IPS DF 6.9 (cell line): ENCODE results near the gene ZMYND10.

ENCODE experiments used
- DNase-seq: peaks from one replicate; pipeline ENCODE4 v3.0.0-alpha.2; 2013; ENCODE audit warnings: low read depth, low spot score
- H3K27ac ChIP-seq: one replicate; pipeline ENCODE4 v1.5.1; 2013; ENCODE audit warnings: low read length, control low read depth
- H3K27me3 ChIP-seq: 2 replicates; pipeline ENCODE4 v1.6.1; 2013; ENCODE audit warnings: mild to moderate bottlenecking, low read length; ENCODE audit not compliant: control insufficient read depth, insufficient read depth
- H3K36me3 ChIP-seq: 2 replicates; pipeline ENCODE4 v1.6.1; 2013; ENCODE audit warnings: low read length; ENCODE audit not compliant: control insufficient read depth, insufficient read depth
- H3K4me1 ChIP-seq: 2 replicates; pipeline ENCODE4 v1.6.1; 2013; ENCODE audit warnings: low read length; ENCODE audit not compliant: control insufficient read depth, insufficient read depth
- H3K4me3 ChIP-seq: 2 replicates; pipeline ENCODE4 v1.5.1; 2013; ENCODE audit warnings: mild to moderate bottlenecking, low read length
- H3K9me3 ChIP-seq: 2 replicates; pipeline ENCODE4 v1.6.1; 2013; ENCODE audit warnings: low read length, inconsistent platforms; ENCODE audit not compliant: control insufficient read depth, insufficient read depth
- WGBS: extraction: QIAGEN DNeasy Blood & Tissue Kit; methylation state at CpG from one replicate; pipeline ENCODE4 v1.1.7; 2013; ENCODE audit warnings: mixed read lengths, missing lambda C conversion rate; ENCODE audit not compliant: insufficient read length, insufficient coverage; 5-methylcytosine and 5-hydroxymethylcytosine counted together

Gene ZMYND10

DNA sequence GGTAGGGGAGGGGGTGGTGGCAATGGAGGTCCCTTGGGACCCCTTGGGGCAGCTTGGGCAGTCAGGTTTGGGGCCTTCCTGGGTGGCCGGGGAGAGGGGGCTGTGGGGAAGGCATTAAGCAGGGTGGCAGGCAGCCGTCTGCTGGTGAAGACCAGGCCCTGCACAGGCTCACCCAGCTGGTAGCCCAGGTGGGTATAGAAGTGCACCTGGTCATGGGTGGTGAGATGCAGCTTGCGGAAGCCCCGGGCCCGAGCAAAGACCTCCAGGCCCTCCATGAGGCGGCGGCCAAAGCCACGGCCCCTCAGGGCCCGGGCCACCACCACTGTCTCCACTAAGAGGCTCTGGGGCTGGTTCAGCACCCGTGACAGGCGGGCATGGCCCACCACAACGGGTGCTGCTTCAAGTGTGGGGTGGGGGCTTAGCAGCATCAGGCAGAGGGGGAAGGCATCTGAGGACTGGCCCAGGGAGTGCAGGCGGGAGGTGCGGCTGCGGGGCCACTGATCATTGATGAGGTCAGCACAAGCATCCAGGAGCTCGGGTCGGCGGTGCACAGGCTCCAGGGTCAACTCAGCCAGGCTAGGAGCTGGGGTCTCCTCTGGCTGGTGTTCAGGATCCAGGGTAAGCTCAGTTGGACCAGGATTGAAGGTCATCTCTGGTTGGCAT lies 48.7 kb downstream of the ZMYND10 start:
- H3K4me1 ChIP-seq = peaks cover 1% of the 10 kb centered on the region; the same call in 1 of the 2 replicates
- no peak overlapping the region for H3K4me3 ChIP-seq
- no CpG with 5 or more reads among the region's 18 CpGs for WGBS
- H3K9me3 ChIP-seq = no peaks in the 10 kb centered on the region
- no peaks in the 10 kb centered on the region for H3K36me3 ChIP-seq
- no peaks in the 10 kb centered on the region for H3K27me3 ChIP-seq
- H3K27ac ChIP-seq = no peak overlapping the region
- no peak for DNase-seq

DNA sequence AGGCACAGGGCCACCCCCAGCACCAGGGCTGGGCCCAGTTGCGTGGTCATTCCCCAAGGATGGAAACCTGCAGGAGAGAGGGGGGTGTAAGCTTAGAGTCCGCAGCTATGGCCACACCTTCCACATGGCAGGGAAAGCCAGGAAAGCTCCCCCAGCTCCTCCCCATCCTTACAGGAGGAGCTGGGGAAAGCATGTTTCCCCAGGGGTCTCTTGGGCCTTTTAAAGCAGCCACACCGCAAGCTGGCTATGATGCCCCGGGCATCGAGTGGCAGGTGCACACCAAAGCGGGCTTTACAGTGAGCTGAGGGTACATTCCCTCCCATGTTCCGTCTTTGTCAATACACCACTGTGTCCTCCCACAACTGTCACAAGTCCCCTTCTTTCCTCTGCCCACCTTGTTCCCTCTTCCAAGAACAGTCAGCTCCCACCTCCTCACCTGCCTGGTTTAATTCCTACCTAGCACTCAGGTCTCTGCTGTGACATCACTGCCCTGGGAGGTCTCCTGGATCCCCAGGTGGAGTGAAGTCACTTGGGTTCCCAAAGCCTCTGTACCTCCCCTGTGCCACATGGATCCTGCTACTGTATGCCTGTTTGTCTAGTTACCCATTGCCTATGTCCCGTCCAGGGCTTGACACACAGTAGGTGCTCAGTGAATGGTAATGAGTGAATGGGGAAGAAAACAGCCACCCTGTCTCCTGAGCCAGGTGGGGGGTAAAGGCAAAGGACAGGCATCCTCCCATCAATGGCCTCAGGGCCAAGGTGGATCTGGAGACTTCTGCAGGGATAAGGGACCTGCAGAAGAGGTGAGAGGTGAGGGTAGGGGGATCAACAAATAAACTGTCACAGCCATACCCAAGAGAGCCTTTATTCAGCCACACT lies 49.7 kb downstream of the ZMYND10 start:
- Histone ChIP-seq H3K36me3 (no peaks in the 10 kb centered on the region; the same call in 1 of the 2 replicates), H3K9me3 (no peaks in the 10 kb centered on the region), H3K27me3 (no peaks in the 10 kb centered on the region), H3K27ac (no peak overlapping the region), H3K4me1 (peaks cover 1% of the 10 kb centered on the region; the same call in 1 of the 2 replicates), H3K4me3 (no peak overlapping the region)
- DNase-seq = no peak
- WGBS = no CpG with 5 or more reads among the region's 8 CpGs

DNA sequence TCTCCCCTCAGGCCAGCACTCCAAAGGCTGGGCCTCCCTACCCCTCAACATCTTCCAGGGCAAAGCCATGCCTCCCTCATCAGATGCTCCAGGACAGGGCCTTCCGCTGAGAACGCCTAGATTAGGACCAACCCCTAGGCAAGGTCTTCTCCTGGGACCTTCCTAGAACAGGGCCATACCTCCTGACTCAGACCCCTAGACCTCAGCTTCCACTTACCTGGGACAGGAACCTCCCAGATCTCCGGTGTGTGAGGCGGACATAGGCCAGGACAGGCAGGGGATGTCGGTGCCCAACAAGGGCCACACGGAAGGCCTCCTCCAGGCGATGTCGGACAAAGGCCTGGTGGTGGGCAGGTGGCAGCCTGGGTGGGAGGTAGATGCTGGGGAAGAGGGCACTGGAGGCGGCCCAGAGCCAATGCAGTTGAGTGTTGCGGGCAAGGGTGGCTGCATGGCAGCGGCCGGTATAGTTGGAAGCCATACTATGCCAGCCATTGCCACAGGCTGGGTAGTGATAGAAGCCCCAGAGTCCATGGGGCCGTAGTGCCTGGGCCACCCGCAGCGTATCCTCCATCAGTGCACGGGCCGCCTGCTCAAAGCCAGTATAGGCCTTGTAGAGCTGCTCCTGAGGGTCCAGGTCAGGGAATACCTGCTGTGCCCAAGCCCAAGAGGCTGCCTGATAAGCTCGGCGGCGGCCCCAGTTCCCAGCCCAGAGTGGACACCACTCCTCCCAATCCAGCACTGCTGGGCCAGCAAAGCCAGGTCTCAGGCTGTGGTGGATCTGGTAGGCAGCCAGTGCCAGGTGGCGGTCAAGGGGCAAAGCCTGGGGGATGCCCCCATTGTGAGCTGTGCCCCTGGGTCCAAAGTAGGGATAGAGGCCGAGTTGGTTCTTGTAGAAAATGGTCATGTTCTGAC lies 50.8 kb downstream of the ZMYND10 start:
- H3K36me3 ChIP-seq = peaks cover 10% of the 10 kb centered on the region
- no peaks in the 10 kb centered on the region for H3K27me3 ChIP-seq
- H3K4me1 ChIP-seq = peaks cover 1% of the 10 kb centered on the region; the same call in 1 of the 2 replicates
- no CpG with 5 or more reads among the region's 22 CpGs for WGBS
- H3K4me3 ChIP-seq = no peak overlapping the region
- H3K27ac ChIP-seq = no peak overlapping the region
- H3K9me3 ChIP-seq = no peaks in the 10 kb centered on the region
- no peak for DNase-seq

DNA sequence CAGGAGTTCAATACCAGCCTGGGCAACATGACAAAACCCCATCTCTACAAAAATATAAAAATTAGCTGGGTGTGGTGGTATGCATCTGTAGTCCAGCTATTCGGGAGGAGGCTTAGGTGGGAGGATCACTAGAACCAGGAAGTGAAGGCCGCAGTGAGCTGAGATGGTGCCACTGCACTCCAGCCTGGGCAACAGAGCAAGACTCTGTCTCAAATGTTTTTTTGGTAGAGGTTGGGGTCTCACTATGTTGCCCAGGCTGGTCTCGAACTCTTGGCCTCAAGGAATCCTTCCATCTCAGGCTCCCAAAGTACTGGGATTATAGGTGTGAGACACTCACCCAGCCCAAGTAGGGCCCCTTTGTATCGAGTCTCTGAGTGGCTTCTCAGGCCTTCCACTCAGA lies 51.4 kb downstream of the ZMYND10 start:
- WGBS = no CpG with 5 or more reads among the region's 4 CpGs
- no peaks in the 10 kb centered on the region for H3K9me3 ChIP-seq
- no peaks in the 10 kb centered on the region for H3K27me3 ChIP-seq
- H3K4me1 ChIP-seq = peaks cover 1% of the 10 kb centered on the region; the same call in 1 of the 2 replicates
- DNase-seq = no peak
- peaks cover 16% of the 10 kb centered on the region for H3K36me3 ChIP-seq
- no peak overlapping the region for H3K4me3 ChIP-seq
- no peak overlapping the region for H3K27ac ChIP-seq

DNA sequence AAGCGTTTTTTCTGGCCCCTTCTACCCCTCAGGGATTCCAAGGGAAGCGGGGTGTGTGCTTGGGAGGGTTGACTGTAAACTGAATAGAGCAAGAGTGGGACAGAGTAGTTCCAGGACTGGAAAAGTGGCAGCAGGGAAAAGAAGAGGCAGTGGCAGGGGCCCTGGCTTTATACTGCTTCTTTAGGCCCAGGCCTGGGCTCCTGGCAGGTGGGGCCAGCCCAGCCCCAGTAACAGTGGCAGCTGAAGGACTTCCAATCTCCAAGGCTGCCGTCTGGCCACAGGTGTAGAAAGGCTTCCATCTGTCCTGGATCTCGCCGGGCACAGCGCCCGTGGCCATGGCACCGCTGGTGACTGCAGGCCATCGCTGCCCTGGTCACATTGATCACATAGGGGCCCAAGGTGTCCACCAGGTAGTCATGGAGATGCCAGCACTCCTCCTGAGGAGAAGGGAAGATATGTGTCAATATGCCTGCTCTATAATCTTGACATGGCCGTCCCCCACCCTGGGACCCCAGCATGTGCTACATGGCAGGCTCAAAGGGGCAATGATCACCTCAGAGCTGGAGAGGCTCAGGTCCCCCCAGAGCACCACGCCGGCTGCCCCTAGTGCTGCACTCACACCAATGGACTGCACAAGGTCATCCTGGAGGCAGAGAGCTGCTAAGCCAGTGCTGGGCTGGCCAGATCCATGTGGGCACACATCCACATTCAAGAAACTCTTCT lies 52.3 kb downstream of the ZMYND10 start:
- Histone ChIP-seq H3K27ac (no peak overlapping the region), H3K9me3 (no peaks in the 10 kb centered on the region), H3K36me3 (peaks cover 24% of the 10 kb centered on the region), H3K27me3 (no peaks in the 10 kb centered on the region), H3K4me3 (no peak overlapping the region), H3K4me1 (peaks cover 1% of the 10 kb centered on the region; the same call in 1 of the 2 replicates)
- WGBS = no CpG with 5 or more reads among the region's 12 CpGs
- no peak for DNase-seq

DNA sequence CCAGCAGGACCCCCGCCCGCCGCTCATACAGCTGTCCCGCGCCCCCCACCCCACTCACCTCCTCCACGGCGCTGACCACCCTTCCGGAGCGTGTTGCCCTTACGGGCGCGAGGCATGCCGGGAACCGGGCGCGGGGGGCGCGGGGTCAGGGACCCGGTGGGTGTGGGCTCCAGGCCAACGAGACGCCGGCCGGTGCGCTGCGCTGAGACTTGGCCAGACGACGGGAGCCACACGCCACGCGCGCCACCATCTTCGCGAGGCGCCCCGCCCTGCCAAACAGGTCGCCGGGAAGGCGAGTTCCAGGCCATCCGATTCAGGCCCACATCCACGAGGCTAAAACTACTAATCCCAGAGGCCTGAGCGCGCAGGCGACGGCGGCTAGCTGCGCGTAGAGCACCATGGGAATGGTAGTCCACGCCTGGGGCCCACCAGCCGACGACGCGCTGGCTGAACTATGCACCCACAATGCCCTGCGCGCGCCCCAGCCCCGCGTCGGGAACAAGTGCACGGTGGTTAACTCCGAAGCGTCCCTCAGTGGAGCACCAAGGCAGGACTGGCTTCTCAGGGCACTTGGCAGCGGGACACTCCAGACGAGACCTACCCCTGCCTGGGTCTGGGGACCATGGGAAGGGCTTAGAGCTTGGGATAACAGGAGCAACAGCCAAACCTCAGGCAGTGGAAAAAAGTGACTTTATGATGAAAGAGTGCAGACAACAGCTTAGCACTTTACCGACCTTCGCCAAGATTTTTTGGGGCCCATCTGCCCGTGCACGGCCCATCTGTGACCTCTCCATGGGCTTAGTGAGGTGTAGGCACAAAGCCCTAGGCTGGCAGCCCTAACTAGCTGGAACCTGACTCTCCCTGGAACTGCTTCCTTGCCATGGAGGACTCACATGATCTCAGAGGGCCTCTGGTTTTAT lies 53.1 kb downstream of the ZMYND10 start, which contains the start of gene IFRD2:
TSS of gene IFRD2 (minus strand) at position 271 of the 920 bp plus-strand sequence. CDS start at position 116, 155 bp downstream.
- H3K4me3 ChIP-seq = peak within 1 kb of the TSS; percentile 74
- peaks cover 28% of the 10 kb centered on the region for H3K36me3 ChIP-seq
- no peak within 1 kb of the TSS for H3K27ac ChIP-seq
- no peaks in the 10 kb centered on the region for H3K27me3 ChIP-seq
- peaks cover 1% of the 10 kb centered on the region; the same call in 1 of the 2 replicates for H3K4me1 ChIP-seq
- WGBS = no CpG with 5 or more reads among the region's 67 CpGs
- no peaks in the 10 kb centered on the region for H3K9me3 ChIP-seq
- DNase-seq = peak; percentile 98
